Neural cell (in vitro differentiated cells): ENCODE data around the gene CLCN4. TPM values are rescaled to one million over a fixed set of nuclear protein-coding genes. Genes with fewer than 3 reads are reported as not detected.
A peak's percentile ranks its signal among the peaks of the same experiment; 100 is the strongest.

ENCODE experiments used
- H2AFZ ChIP-seq: fragments of 200-600, 300-800 bp; sonication (generic), shearing (Covaris generic); 2 replicates; pipeline ENCODE4 v1.6.0; 2014; ENCODE audit warnings: low read depth, mild to moderate bottlenecking, antibody characterized with exemption, low read length, moderate library complexity
- H3F3A ChIP-seq: fragments of 200-600 bp; shearing (Covaris generic); 2 replicates; pipeline ENCODE4 v1.6.1; 2016; ENCODE audit warnings: mild to moderate bottlenecking, moderate library complexity, mixed read lengths, antibody characterized with exemption, low read length; ENCODE audit not compliant: insufficient read depth, poor library complexity, severe bottlenecking
- H3K27ac ChIP-seq: fragments of 200-600, 300-800 bp; sonication (generic), shearing (Covaris generic); 2 replicates; pipeline ENCODE4 v1.5.1; 2014; ENCODE audit warnings: mild to moderate bottlenecking, low read length, moderate library complexity
- H3K27me3 ChIP-seq: fragments of 300-800, 200-600 bp; sonication (generic), shearing (Covaris generic); 2 replicates; pipeline ENCODE4 v1.6.0; 2014; ENCODE audit warnings: mild to moderate bottlenecking, low read depth, low read length, moderate library complexity; ENCODE audit not compliant: insufficient read depth
- H3K36me3 ChIP-seq: fragments of 300-800, 200-600 bp; sonication (generic), shearing (Covaris generic); 2 replicates; pipeline ENCODE4 v1.5.1; 2014; ENCODE audit warnings: mild to moderate bottlenecking, antibody characterized with exemption, low read length, moderate library complexity; ENCODE audit not compliant: insufficient read depth
- H3K4me2 ChIP-seq: fragments of 300-800, 200-600 bp; sonication (generic), shearing (Covaris generic); 2 replicates; pipeline ENCODE4 v1.6.0; 2014; ENCODE audit warnings: mild to moderate bottlenecking, low read length
- H3K4me3 ChIP-seq: fragments of 300-800, 200-600 bp; sonication (generic), shearing (Covaris generic); 2 replicates; pipeline ENCODE4 v1.5.1; 2014; ENCODE audit warnings: mild to moderate bottlenecking, low read length, moderate library complexity
- H3K79me2 ChIP-seq: fragments of 200-600 bp; shearing (Covaris generic); replicated peaks from 2 replicates; pipeline ENCODE4 v1.6.0; 2014; ENCODE audit warnings: mild to moderate bottlenecking, low read length, moderate library complexity; ENCODE audit not compliant: insufficient read depth
- H3K9ac ChIP-seq: fragments of 300-800, 200-600 bp; sonication (generic), shearing (Covaris generic); 2 replicates; pipeline ENCODE4 v1.6.1; 2016; ENCODE audit warnings: mild to moderate bottlenecking, low read length, mixed read lengths
- H3K9me2 ChIP-seq: fragments of 200-600 bp; shearing (Covaris generic); 2 replicates; pipeline ENCODE4 v1.6.1; 2016; ENCODE audit warnings: mild to moderate bottlenecking, low read length, mixed read lengths; ENCODE audit not compliant: insufficient read depth
- H3K9me3 ChIP-seq: fragments of 200-600, 300-800 bp; sonication (generic), shearing (Covaris generic); 2 replicates; pipeline ENCODE4 v1.6.1; 2016; ENCODE audit warnings: mild to moderate bottlenecking, mixed run types, low read length, moderate library complexity, mixed read lengths
- H4K20me1 ChIP-seq: fragments of 200-600 bp; shearing (Covaris generic); 2 replicates; pipeline ENCODE4 v1.6.1; 2016; ENCODE audit warnings: mild to moderate bottlenecking, mixed run types; ENCODE audit not compliant: insufficient read depth
- EP300 ChIP-seq: fragments of 450-650 bp; conservative IDR thresholded peaks from 2 replicates; pipeline ENCODE4 v1.6.1; 2014; ENCODE audit warnings: antibody characterized with exemption, mild to moderate bottlenecking, moderate library complexity; ENCODE audit not compliant: poor library complexity, severe bottlenecking
- EZH2 ChIP-seq: fragments of 200-600, 300-800 bp; shearing (Covaris generic), sonication (generic); IDR thresholded peaks from 2 replicates; pipeline ENCODE4 v1.6.1; 2014; ENCODE audit warnings: antibody characterized with exemption, low read length, borderline replicate concordance, mild to moderate bottlenecking; ENCODE audit not compliant: insufficient read depth, poor library complexity, severe bottlenecking
- MXI1 ChIP-seq: fragments of 450-650 bp; conservative IDR thresholded peaks from 2 replicates; pipeline ENCODE4 v1.6.1; 2014; ENCODE audit warnings: antibody characterized with exemption, mild to moderate bottlenecking; ENCODE audit not compliant: poor library complexity, severe bottlenecking
- POLR2AphosphoS5 ChIP-seq: IDR thresholded peaks from 2 replicates; pipeline ENCODE4 v1.6.1; 2012
- RAD21 ChIP-seq: fragments of 450-650 bp; conservative IDR thresholded peaks from 2 replicates; pipeline ENCODE4 v1.6.1; 2014; ENCODE audit warnings: antibody characterized with exemption, mild to moderate bottlenecking, moderate library complexity
- SMC3 ChIP-seq: fragments of 450-650 bp; conservative IDR thresholded peaks from 2 replicates; pipeline ENCODE4 v1.6.1; 2014; ENCODE audit warnings: antibody characterized with exemption, mild to moderate bottlenecking, moderate library complexity; ENCODE audit not compliant: poor library complexity
- TAF1 ChIP-seq: IDR thresholded peaks from 2 replicates; pipeline ENCODE4 v1.6.1; 2012; ENCODE audit warnings: low read depth
- polyA plus RNA-seq: library from polyadenylated mRNA; depleted of rRNA; stranded (reverse); fragments of >200 nt; gene quantifications from 2 replicates; pipeline ENCODE4 v1.2.3, GENCODE V29; 2014
- TF ChIP-seq, protein P1 (sequence below): IDR thresholded peaks from 2 replicates; pipeline ENCODE4 v1.6.1; 2012; ENCODE audit warnings: borderline replicate concordance
- TF ChIP-seq, protein P2 (sequence below): fragments of 450-650 bp; IDR thresholded peaks from 2 replicates; pipeline ENCODE4 v1.5.1; 2014; ENCODE audit warnings: antibody characterized with exemption, mild to moderate bottlenecking, moderate library complexity; ENCODE audit not compliant: poor library complexity, severe bottlenecking

Gene CLCN4
- polyA plus RNA-seq, 1 donor from 2014 or later: 21.4 TPM

DNA sequence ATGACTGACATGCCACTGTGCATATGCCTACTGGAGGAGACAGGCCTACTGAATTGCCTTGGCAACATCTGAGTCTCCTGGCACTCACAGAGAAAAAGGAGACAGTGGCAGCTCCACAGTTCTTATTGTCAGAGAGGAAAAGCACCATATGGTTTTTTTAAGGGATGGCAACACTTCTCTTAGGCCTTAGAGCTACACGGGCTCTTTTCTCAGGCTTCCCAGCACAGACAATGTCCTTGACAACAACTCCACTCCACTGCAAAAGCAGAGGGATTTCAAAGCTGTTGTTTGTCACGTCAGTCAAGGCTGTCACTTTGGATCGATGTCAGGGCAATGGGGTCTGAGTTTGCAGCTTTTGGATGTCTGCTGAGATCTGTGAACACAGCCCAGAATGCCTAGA, 4.7 kb upstream of the CLCN4 start:
- H3K4me2 ChIP-seq: no peak overlapping the region
- H3K9me3 ChIP-seq: no peaks in the 10 kb centered on the region
- no peaks in the 10 kb centered on the region for H4K20me1 ChIP-seq
- no peak overlapping the region for H3K9ac ChIP-seq
- H3K27me3 ChIP-seq: no peaks in the 10 kb centered on the region
- H3K9me2 ChIP-seq: no peaks in the 10 kb centered on the region
- no peaks in the 10 kb centered on the region for H3F3A ChIP-seq
- H3K36me3 ChIP-seq: no peaks in the 10 kb centered on the region
- no peak overlapping the region for H3K27ac ChIP-seq
- H3K79me2 ChIP-seq: no peaks in the 10 kb centered on the region
- H3K4me3 ChIP-seq: no peak overlapping the region
- no peak overlapping the region for H2AFZ ChIP-seq
- TF ChIP-seq, protein P1, sequence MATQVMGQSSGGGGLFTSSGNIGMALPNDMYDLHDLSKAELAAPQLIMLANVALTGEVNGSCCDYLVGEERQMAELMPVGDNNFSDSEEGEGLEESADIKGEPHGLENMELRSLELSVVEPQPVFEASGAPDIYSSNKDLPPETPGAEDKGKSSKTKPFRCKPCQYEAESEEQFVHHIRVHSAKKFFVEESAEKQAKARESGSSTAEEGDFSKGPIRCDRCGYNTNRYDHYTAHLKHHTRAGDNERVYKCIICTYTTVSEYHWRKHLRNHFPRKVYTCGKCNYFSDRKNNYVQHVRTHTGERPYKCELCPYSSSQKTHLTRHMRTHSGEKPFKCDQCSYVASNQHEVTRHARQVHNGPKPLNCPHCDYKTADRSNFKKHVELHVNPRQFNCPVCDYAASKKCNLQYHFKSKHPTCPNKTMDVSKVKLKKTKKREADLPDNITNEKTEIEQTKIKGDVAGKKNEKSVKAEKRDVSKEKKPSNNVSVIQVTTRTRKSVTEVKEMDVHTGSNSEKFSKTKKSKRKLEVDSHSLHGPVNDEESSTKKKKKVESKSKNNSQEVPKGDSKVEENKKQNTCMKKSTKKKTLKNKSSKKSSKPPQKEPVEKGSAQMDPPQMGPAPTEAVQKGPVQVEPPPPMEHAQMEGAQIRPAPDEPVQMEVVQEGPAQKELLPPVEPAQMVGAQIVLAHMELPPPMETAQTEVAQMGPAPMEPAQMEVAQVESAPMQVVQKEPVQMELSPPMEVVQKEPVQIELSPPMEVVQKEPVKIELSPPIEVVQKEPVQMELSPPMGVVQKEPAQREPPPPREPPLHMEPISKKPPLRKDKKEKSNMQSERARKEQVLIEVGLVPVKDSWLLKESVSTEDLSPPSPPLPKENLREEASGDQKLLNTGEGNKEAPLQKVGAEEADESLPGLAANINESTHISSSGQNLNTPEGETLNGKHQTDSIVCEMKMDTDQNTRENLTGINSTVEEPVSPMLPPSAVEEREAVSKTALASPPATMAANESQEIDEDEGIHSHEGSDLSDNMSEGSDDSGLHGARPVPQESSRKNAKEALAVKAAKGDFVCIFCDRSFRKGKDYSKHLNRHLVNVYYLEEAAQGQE: no peak
- no peak for TF ChIP-seq TAF1
- no peak for TF ChIP-seq MXI1
- no peak for TF ChIP-seq EP300
- TF ChIP-seq RAD21: no peak
- no peak for TF ChIP-seq POLR2AphosphoS5

DNA sequence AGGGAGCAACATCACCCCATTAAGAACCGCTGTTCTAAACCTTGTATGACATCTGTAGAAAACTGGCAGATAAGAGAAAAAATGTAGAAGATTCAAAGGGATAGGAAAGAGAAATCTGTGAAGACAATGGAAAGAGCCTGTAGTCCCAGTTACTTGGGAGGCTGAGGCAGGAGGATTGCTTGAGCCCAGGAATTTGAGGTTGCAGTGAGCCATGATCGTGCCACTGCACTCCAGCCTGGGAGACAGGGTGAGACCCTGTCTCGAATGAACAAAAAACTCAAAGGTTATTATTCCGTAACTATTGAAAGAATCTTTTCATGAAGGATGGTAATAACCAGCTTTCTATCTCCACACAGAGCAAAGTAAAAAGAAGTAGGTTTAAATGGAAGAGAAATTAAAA, 1.6 kb upstream of the CLCN4 start:
- Histone ChIP-seq H4K20me1 (no peaks in the 10 kb centered on the region), H3K27me3 (no peaks in the 10 kb centered on the region)

DNA sequence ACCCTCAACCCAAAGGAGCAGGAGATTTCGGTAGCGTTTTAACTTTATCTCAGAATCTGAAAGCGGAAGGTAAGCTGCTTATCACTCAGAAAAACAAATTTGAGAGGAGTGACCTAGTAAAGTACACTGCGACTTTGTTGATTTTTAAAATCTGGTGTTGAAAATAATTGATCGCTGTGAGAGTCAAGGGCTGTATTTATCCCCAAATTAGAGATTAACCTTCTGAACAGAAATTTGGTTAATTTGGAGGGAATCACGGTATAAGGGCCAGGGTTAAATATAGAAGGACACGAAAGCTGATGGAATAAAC, 212 bp downstream of the CLCN4 start:
- no peaks in the 10 kb centered on the region for H3F3A ChIP-seq
- H3K36me3 ChIP-seq: no peaks in the 10 kb centered on the region
- no peaks in the 10 kb centered on the region for H4K20me1 ChIP-seq
- no peaks in the 10 kb centered on the region for H3K9me2 ChIP-seq
- H2AFZ ChIP-seq: no peak overlapping the region
- H3K79me2 ChIP-seq: no peaks in the 10 kb centered on the region
- no peak overlapping the region for H3K27ac ChIP-seq
- no peak overlapping the region for H3K4me2 ChIP-seq
- no peaks in the 10 kb centered on the region for H3K9me3 ChIP-seq
- TF ChIP-seq EZH2 (no peak), EP300 (no peak), POLR2AphosphoS5 (no peak), SMC3 (no peak), RAD21 (no peak), MXI1 (no peak), TAF1 (no peak)
- TF ChIP-seq, protein P1: no peak
- TF ChIP-seq, protein P2, sequence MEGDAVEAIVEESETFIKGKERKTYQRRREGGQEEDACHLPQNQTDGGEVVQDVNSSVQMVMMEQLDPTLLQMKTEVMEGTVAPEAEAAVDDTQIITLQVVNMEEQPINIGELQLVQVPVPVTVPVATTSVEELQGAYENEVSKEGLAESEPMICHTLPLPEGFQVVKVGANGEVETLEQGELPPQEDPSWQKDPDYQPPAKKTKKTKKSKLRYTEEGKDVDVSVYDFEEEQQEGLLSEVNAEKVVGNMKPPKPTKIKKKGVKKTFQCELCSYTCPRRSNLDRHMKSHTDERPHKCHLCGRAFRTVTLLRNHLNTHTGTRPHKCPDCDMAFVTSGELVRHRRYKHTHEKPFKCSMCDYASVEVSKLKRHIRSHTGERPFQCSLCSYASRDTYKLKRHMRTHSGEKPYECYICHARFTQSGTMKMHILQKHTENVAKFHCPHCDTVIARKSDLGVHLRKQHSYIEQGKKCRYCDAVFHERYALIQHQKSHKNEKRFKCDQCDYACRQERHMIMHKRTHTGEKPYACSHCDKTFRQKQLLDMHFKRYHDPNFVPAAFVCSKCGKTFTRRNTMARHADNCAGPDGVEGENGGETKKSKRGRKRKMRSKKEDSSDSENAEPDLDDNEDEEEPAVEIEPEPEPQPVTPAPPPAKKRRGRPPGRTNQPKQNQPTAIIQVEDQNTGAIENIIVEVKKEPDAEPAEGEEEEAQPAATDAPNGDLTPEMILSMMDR: no peak
- peak overlapping the region; percentile 34 for H3K4me3 ChIP-seq
- no peak overlapping the region for H3K9ac ChIP-seq
- no peaks in the 10 kb centered on the region for H3K27me3 ChIP-seq

More for the DNA sequence above, 1.6 kb upstream of the CLCN4 start:
- no peaks in the 10 kb centered on the region for H3F3A ChIP-seq
- no peak for TF ChIP-seq RAD21
- H3K9me2 ChIP-seq: no peaks in the 10 kb centered on the region
- H2AFZ ChIP-seq: no peak overlapping the region
- H3K9me3 ChIP-seq: no peaks in the 10 kb centered on the region
- no peak overlapping the region for H3K4me2 ChIP-seq
- H3K27ac ChIP-seq: no peak overlapping the region
- no peaks in the 10 kb centered on the region for H3K36me3 ChIP-seq
- no peak overlapping the region for H3K4me3 ChIP-seq
- no peak overlapping the region for H3K9ac ChIP-seq
- H3K79me2 ChIP-seq: no peaks in the 10 kb centered on the region
